ENCODE results near the gene LHX2.

DNA sequence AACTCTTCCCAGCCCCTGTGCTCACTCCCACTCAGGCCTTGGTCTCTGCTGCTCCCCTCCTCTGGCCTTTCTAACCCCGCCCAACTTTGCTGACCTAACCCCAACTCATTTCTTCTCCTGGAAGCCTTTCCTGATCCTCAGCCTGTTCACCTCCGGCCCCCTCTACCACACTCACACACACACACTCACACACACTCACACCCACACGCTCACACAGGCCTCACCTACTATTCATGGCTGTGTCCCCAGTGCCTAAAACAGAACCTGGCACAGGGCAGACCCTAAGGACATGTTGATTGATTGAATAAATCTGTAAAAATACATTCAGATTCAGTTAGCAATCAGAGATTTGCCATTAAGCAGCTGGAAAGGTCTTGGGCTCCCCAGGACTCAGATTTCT is 28.5 kb upstream of the LHX2 start:
- TF ChIP-seq POLR2A (IDR thresholded peaks at IDR 0.05) (no peak), CTCF (IDR thresholded peaks at IDR 0.05) (no peak), POLR2AphosphoS5 (IDR thresholded peaks at IDR 0.05) (no peak)
